HepG2 (cell line): ENCODE data around the gene CX3CR1. TPM values are rescaled to one million over a fixed set of nuclear protein-coding genes. Genes with fewer than 3 reads are reported as not detected.
"Not testable (repeated sequence)": the region's sequence is repeated elsewhere in the genome, so short reads cannot be mapped to it uniquely, and the experiment has no call there.

ENCODE experiments used
- ATAC-seq: fragments of 200-7000 bp; cut with Tn5 transposase; 3 replicates; pipeline ENCODE4 v1.9.1; 2020; ENCODE audit warnings: mild to moderate bottlenecking, moderate library complexity
- BruUV-seq: library from RNA; stranded (reverse); fragments of 400-500 nt; replicated peaks from 2 replicates; lab custom pipeline; 2021; lab: Mats Ljungman, UMichigan
- CTCF ChIA-PET: fragments of 300-600 bp; formaldehyde crosslinking; extraction: SDS; loops from one replicate; lab custom pipeline; 2021; ENCODE audit warnings: low total read pairs, inconsistent platforms, low intra/inter-chr PET ratio; lab: Yijun Ruan, JAX
- POLR2A ChIA-PET: fragments of 350-600 bp; sonication (Branson Sonifier 250); formaldehyde crosslinking; loops from one replicate; lab custom pipeline; 2020; ENCODE audit warnings: antibody characterized with exemption, inconsistent platforms; lab: Yijun Ruan, JAX
- DNase-seq: peaks from one replicate; pipeline ENCODE4 v3.0.0-alpha.2; 2015; ENCODE audit warnings: low spot score
- FAIRE-seq: peaks from 3 replicates; lab custom pipeline; 2011; peaks lifted over from hg19 to GRCh38; lab: Jason Lieb, UNC
- H2AFZ ChIP-seq: one replicate; pipeline ENCODE4 v1.6.1; 2011; ENCODE audit warnings: low read length, inconsistent platforms
- H3K27ac ChIP-seq: fragments of 300-600 bp; 3 replicates; pipeline ENCODE4 v1.8.0; 2011; ENCODE audit warnings: mixed run types, mild to moderate bottlenecking, mixed read lengths, low read length, inconsistent platforms; ENCODE audit not compliant: insufficient read depth; ENCODE audit errors: extremely low read length
- H3K27me3 ChIP-seq, 2 experiments: fragments of 200-600 bp in 1 of 2; 2 replicates in 1 of 2; 3 replicates in 1 of 2; pipeline versions ENCODE4 v1.6.0 to v1.8.0; 2011; ENCODE audit warnings: low read length in 2 of 2, mild to moderate bottlenecking in 2 of 2, moderate library complexity in 2 of 2, inconsistent platforms in 1 of 2; ENCODE audit not compliant: insufficient read depth in 2 of 2, control insufficient read depth in 1 of 2
- H3K36me3 ChIP-seq, 2 experiments: fragments of 200-600 bp in 1 of 2; replicated peaks in 1 of 2; 2 replicates in 1 of 2; 3 replicates in 1 of 2; pipeline versions ENCODE4 v1.5.1 to v1.8.0; 2011; ENCODE audit warnings: low read length in 2 of 2, inconsistent platforms in 1 of 2; ENCODE audit not compliant: insufficient read depth in 2 of 2, control insufficient read depth in 1 of 2
- H3K4me1 ChIP-seq: 2 replicates; pipeline ENCODE4 v1.5.1; 2012; ENCODE audit warnings: low read length, inconsistent platforms; ENCODE audit not compliant: insufficient read depth
- H3K4me2 ChIP-seq: 2 replicates; pipeline ENCODE4 v1.6.0; 2011; ENCODE audit warnings: low read depth, low read length, inconsistent platforms
- H3K4me3 ChIP-seq, 3 experiments: fragments of 200-600 bp in 1 of 3; sonication (generic), shearing (Covaris generic) in 1 of 3; replicated peaks in 1 of 3; 2 replicates each; pipeline ENCODE4 v1.5.1; 2011 to 2016; ENCODE audit warnings: low read length in 3 of 3, inconsistent platforms in 2 of 3, low read depth in 2 of 3, mild to moderate bottlenecking in 2 of 3, control low read depth in 1 of 3, mixed read lengths in 1 of 3; ENCODE audit not compliant: insufficient read depth in 1 of 3
- H3K79me2 ChIP-seq: one replicate; pipeline ENCODE4 v1.6.1; 2011; ENCODE audit warnings: low read length, inconsistent platforms; ENCODE audit not compliant: insufficient read depth
- H3K9ac ChIP-seq: 2 replicates; pipeline ENCODE4 v1.6.0; 2011; ENCODE audit warnings: mild to moderate bottlenecking, low read depth, low read length, inconsistent platforms; ENCODE audit not compliant: insufficient read depth
- H3K9me3 ChIP-seq: 2 replicates; pipeline ENCODE4 v1.5.1; 2012; ENCODE audit warnings: mild to moderate bottlenecking, low read length
- H4K20me1 ChIP-seq: 2 replicates; pipeline ENCODE4 v1.6.0; 2011; ENCODE audit warnings: inconsistent platforms, mild to moderate bottlenecking, low read length, moderate library complexity; ENCODE audit not compliant: insufficient read depth
- ATF7-NPFF ChIP-seq: sonication (generic); formaldehyde crosslinking; IDR thresholded peaks from 2 replicates; pipeline ENCODE4 v1.8.1; 2023; ENCODE audit warnings: mild to moderate bottlenecking, low read depth, missing genetic modification reagents, moderate library complexity
- BCL3 ChIP-seq: sonication (generic); formaldehyde crosslinking; IDR thresholded peaks from 2 replicates; pipeline ENCODE4 v1.5.1; 2020; ENCODE audit warnings: mild to moderate bottlenecking, missing genetic modification reagents, moderate library complexity
- DRAP1 ChIP-seq: IDR thresholded peaks from 2 replicates; pipeline ENCODE4 v1.6.1; 2016; ENCODE audit warnings: missing genetic modification reagents, missing compliant biosample characterization
- GABPB1 ChIP-seq: IDR thresholded peaks from 2 replicates; pipeline ENCODE4 v1.6.1; 2016; ENCODE audit warnings: mild to moderate bottlenecking, missing genetic modification reagents, moderate library complexity, missing compliant biosample characterization
- PAXIP1 ChIP-seq: sonication (generic); formaldehyde crosslinking; conservative IDR thresholded peaks from 2 replicates; pipeline ENCODE4 v1.4.0; 2020; ENCODE audit warnings: mild to moderate bottlenecking, missing genetic modification reagents, moderate library complexity
- REPIN1 ChIP-seq: sonication (generic); formaldehyde crosslinking; IDR thresholded peaks from 2 replicates; pipeline ENCODE4 v1.8.0; 2022; ENCODE audit warnings: missing genetic modification reagents, low read depth, mild to moderate bottlenecking, borderline replicate concordance
- SP4 ChIP-seq: sonication (generic); formaldehyde crosslinking; IDR thresholded peaks from 2 replicates; pipeline ENCODE4 v1.8.1; 2023; ENCODE audit warnings: mild to moderate bottlenecking, missing genetic modification reagents
- TFDP2 ChIP-seq: sonication (generic); formaldehyde crosslinking; IDR thresholded peaks from 2 replicates; pipeline ENCODE4 v1.4.0; 2020; ENCODE audit warnings: missing genetic modification reagents
- ZNF124 ChIP-seq: sonication (generic); formaldehyde crosslinking; IDR thresholded peaks from 2 replicates; pipeline ENCODE4 v1.4.0; 2020; ENCODE audit warnings: missing genetic modification reagents
- ZNF354B ChIP-seq: sonication (generic); formaldehyde crosslinking; IDR thresholded peaks from 2 replicates; pipeline ENCODE4 v1.8.0; 2022; ENCODE audit warnings: mild to moderate bottlenecking, missing genetic modification reagents
- ZNF564 ChIP-seq: sonication (generic); formaldehyde crosslinking; IDR thresholded peaks from 2 replicates; pipeline ENCODE4 v1.8.1; 2023; ENCODE audit warnings: mild to moderate bottlenecking, missing genetic modification reagents
- ZNF670 ChIP-seq: sonication (generic); formaldehyde crosslinking; IDR thresholded peaks from 2 replicates; pipeline ENCODE4 v1.8.0; 2022; ENCODE audit warnings: mild to moderate bottlenecking, missing genetic modification reagents, borderline replicate concordance
- ZNF766 ChIP-seq: sonication (generic); formaldehyde crosslinking; IDR thresholded peaks from 2 replicates; pipeline ENCODE4 v1.5.0; 2020; ENCODE audit warnings: missing genetic modification reagents, borderline replicate concordance
- WGBS: methylation state at CpG from one replicate; pipeline ENCODE4 v1.1.6; 2017; ENCODE audit warnings: low lambda C conversion rate; 5-methylcytosine and 5-hydroxymethylcytosine counted together
- in situ Hi-C: cut with HindIII; loops from 2 replicates; pipeline ENCODE4 v1.10.0; 2017; ENCODE audit warnings: low pct_unique_long_range_greater_than_20kb; ENCODE audit not compliant: extremely low pct_ligation_motif_present
- intact Hi-C: fragments of 100-400 bp; cut with micrococcal nuclease; formaldehyde crosslinking; loops from one replicate; pipeline ENCODE4 v1.10.0; 2022; ENCODE audit not compliant: unreplicated experiment
- polyA plus RNA-seq, 8 experiments: library from polyadenylated mRNA; depleted of rRNA in 3 of 8; stranded (reverse) in 7 of 8; unstranded in 1 of 8; fragments of >200 nt; fragmentation: Illumina TruSeq in 4 of 8; extraction: Trizol in 4 of 8; gene quantifications; 2 replicates each; pipeline versions ENCODE4 v1.2.1 to v1.2.3, GENCODE V29; 2011 to 2016; ENCODE audit warnings: low read depth in 4 of 8, missing spikeins in 1 of 8, mixed read lengths in 1 of 8; ENCODE audit not compliant: insufficient read depth in 1 of 8
- total RNA-seq, 5 experiments: library from RNA; depleted of rRNA; stranded (reverse); fragments of >200 nt; fragmentation: Illumina TruSeq; extraction: Trizol; gene quantifications; 2 replicates each; pipeline ENCODE4 v1.2.3, GENCODE V29; 2016; ENCODE audit warnings: low read depth in 1 of 5

CX3CR1 gene
- total and polyA plus RNA-seq, 2 of the 13 experiments (the other 11 are each of a cell fraction or from before 2014, with no cell fraction given) = not detected

GRCh38 chr3:39321574-39321983 lies 41.7 kb upstream of the CX3CR1 start:
- ATAC-seq, H3K4me3 ChIP-seq, H3K79me2 ChIP-seq, H3K27me3 ChIP-seq, H4K20me1 ChIP-seq, DNase-seq, H2AFZ ChIP-seq, intact Hi-C loops, H3K9me3 ChIP-seq, H3K4me2 ChIP-seq, H3K36me3 ChIP-seq, BruUV-seq, H3K9ac ChIP-seq, FAIRE-seq, CTCF ChIA-PET, in situ Hi-C loops, POLR2A ChIA-PET, H3K27ac ChIP-seq: not testable (repeated sequence)
- peaks cover 27% of the 10 kb centered on the region for H3K4me1 ChIP-seq
- 71% methylated on average over 2 of the region's 2 CpGs for WGBS

- H3K4me3 ChIP-seq = no peak overlapping the region
- no peak overlapping the region for H2AFZ ChIP-seq
- no peaks in the 10 kb centered on the region for H4K20me1 ChIP-seq
- CTCF ChIA-PET = no interaction called here
- POLR2A ChIA-PET = interaction anchor here (1.9 kb wide), 1 partner anchor 65 kb away, joined by 4 read pairs; no protein-coding TSS in a partner anchor
- no peak for ATAC-seq
- in situ Hi-C loops = no loop called here
- H3K4me2 ChIP-seq = no peak overlapping the region
- no TSS peak for BruUV-seq
- no peak overlapping the region for H3K27ac ChIP-seq
- no peaks in the 10 kb centered on the region for H3K27me3 ChIP-seq
- H3K36me3 ChIP-seq = no peaks in the 10 kb centered on the region
- peaks cover 28% of the 10 kb centered on the region for H3K9me3 ChIP-seq
- H3K9ac ChIP-seq = no peak overlapping the region
- no peaks in the 10 kb centered on the region for H3K79me2 ChIP-seq
- intact Hi-C loops = no loop called here
- DNase-seq = no peak
- peaks cover 27% of the 10 kb centered on the region for H3K4me1 ChIP-seq
- no peak for FAIRE-seq
- TF ChIP-seq ZNF766 (CRISPR knock-in tag) (no peak), GABPB1 (no peak), REPIN1 (no peak), ATF7-NPFF (no peak), SP4 (CRISPR knock-in tag) (no peak), PAXIP1 (CRISPR knock-in tag) (no peak), BCL3 (CRISPR knock-in tag) (no peak), DRAP1 (CRISPR knock-in tag) (no peak), ZNF124 (CRISPR knock-in tag) (no peak), TFDP2 (CRISPR knock-in tag) (no peak), ZNF354B (CRISPR knock-in tag) (no peak), ZNF564 (CRISPR knock-in tag) (no peak), ZNF670 (CRISPR knock-in tag) (no peak)
Observed at GRCh38 chr3:39319249-39319648, 39.4 kb upstream of the CX3CR1 start.
